KMS-11 (cell line): ENCODE data around the gene TRIM71.

Source experiments
- H2AFZ ChIP-seq: fragments of 200-600 bp; sonication (generic); 2 replicates; pipeline ENCODE4 v1.6.1; 2016; ENCODE audit warnings: antibody characterized with exemption, mixed run types, low read depth
- H3K27ac ChIP-seq: fragments of 200-600 bp; sonication (generic); 2 replicates; pipeline ENCODE4 v1.6.1; 2016; ENCODE audit warnings: mild to moderate bottlenecking, mixed run types
- H3K27me3 ChIP-seq: fragments of 200-600 bp; sonication (generic); 2 replicates; pipeline ENCODE4 v1.6.1; 2017; ENCODE audit warnings: mild to moderate bottlenecking, low read depth, mixed run types, moderate library complexity; ENCODE audit not compliant: insufficient read depth
- H3K36me3 ChIP-seq: fragments of 200-600 bp; sonication (generic); 2 replicates; pipeline ENCODE4 v1.6.1; 2017; ENCODE audit warnings: mild to moderate bottlenecking, mixed run types; ENCODE audit not compliant: insufficient read depth
- H3K4me1 ChIP-seq: fragments of 200-600 bp; sonication (generic); 2 replicates; pipeline ENCODE4 v1.6.1; 2016; ENCODE audit warnings: mild to moderate bottlenecking, low read depth, mixed run types; ENCODE audit not compliant: poor library complexity, severe bottlenecking
- H3K4me2 ChIP-seq: fragments of 200-600 bp; sonication (generic); 2 replicates; pipeline ENCODE4 v1.7.0; 2016; ENCODE audit warnings: mild to moderate bottlenecking, mixed run types
- H3K4me3 ChIP-seq: fragments of 200-600 bp; sonication (generic); IDR thresholded peaks from 2 replicates; pipeline ENCODE4 v1.6.1; 2017; ENCODE audit warnings: low read depth, low read length, mixed read lengths; ENCODE audit not compliant: insufficient read depth
- H3K79me2 ChIP-seq: fragments of 200-600 bp; sonication (generic); 2 replicates; pipeline ENCODE4 v1.6.1; 2016; ENCODE audit warnings: low read depth, mixed run types; ENCODE audit not compliant: insufficient read depth
- H3K9ac ChIP-seq: fragments of 200-600 bp; sonication (generic); 2 replicates; pipeline ENCODE4 v1.6.1; 2016; ENCODE audit warnings: mild to moderate bottlenecking, mixed run types
- H4K20me1 ChIP-seq: fragments of 200-600 bp; sonication (generic); 2 replicates; pipeline ENCODE4 v1.6.1; 2016; ENCODE audit warnings: mild to moderate bottlenecking, mixed run types; ENCODE audit not compliant: insufficient read depth
- TF ChIP-seq, protein P1 (sequence below): fragments of 200-600 bp; sonication (generic); conservative IDR thresholded peaks from 2 replicates; pipeline ENCODE4 v1.6.1; 2017; ENCODE audit warnings: low read depth, mild to moderate bottlenecking, antibody characterized with exemption, low read length, moderate library complexity, mixed read lengths

TRIM71 gene

DNA sequence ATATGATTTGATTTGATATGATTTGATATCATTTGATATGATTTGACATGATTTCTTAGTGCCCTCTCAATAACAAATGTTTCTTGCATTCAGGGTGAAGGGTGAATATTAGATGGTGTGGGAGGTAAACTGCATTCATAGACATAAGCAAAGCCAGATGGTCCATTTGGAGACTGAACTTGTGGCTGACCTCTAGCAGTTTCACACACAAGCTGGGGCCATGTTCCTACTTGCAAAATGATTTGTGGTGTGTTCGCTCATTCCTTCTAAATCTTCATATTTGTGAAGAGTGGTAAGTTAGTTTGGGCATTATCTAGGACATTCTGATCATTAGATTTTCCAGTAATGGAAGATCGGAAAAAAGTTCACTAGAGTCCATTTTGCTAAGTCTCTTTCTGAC, 93.2 kb downstream of the TRIM71 start:
- H2AFZ ChIP-seq = no peak overlapping the region

GRCh38 chr3:32912046-32912445, 94.2 kb downstream of the TRIM71 start:
- no peak overlapping the region for H3K27ac ChIP-seq
- H3K27me3 ChIP-seq = no peaks in the 10 kb centered on the region
- TF ChIP-seq, protein P1, sequence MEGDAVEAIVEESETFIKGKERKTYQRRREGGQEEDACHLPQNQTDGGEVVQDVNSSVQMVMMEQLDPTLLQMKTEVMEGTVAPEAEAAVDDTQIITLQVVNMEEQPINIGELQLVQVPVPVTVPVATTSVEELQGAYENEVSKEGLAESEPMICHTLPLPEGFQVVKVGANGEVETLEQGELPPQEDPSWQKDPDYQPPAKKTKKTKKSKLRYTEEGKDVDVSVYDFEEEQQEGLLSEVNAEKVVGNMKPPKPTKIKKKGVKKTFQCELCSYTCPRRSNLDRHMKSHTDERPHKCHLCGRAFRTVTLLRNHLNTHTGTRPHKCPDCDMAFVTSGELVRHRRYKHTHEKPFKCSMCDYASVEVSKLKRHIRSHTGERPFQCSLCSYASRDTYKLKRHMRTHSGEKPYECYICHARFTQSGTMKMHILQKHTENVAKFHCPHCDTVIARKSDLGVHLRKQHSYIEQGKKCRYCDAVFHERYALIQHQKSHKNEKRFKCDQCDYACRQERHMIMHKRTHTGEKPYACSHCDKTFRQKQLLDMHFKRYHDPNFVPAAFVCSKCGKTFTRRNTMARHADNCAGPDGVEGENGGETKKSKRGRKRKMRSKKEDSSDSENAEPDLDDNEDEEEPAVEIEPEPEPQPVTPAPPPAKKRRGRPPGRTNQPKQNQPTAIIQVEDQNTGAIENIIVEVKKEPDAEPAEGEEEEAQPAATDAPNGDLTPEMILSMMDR = no peak
- H4K20me1 ChIP-seq = no peaks in the 10 kb centered on the region
- peaks cover 11% of the 10 kb centered on the region for H3K4me1 ChIP-seq
- H3K9ac ChIP-seq = no peak overlapping the region
- no peak overlapping the region for H3K4me2 ChIP-seq
- no peaks in the 10 kb centered on the region for H3K79me2 ChIP-seq
- no peak overlapping the region for H3K4me3 ChIP-seq
- H2AFZ ChIP-seq = no peak overlapping the region
- no peaks in the 10 kb centered on the region for H3K36me3 ChIP-seq

More for the DNA sequence above, 93.2 kb downstream of the TRIM71 start:
- H3K4me3 ChIP-seq = no peak overlapping the region
- peaks cover 11% of the 10 kb centered on the region for H3K4me1 ChIP-seq
- TF ChIP-seq, protein P1 = no peak
- H3K79me2 ChIP-seq = no peaks in the 10 kb centered on the region
- H3K27me3 ChIP-seq = no peaks in the 10 kb centered on the region
- no peaks in the 10 kb centered on the region for H4K20me1 ChIP-seq
- no peak overlapping the region for H3K27ac ChIP-seq
- H3K36me3 ChIP-seq = no peaks in the 10 kb centered on the region
- peak overlapping the region; percentile 39; the same call in 1 of the 2 replicates for H3K4me2 ChIP-seq
- no peak overlapping the region for H3K9ac ChIP-seq

GRCh38 chr3:32913790-32914446, 96.1 kb downstream of the TRIM71 start:
- H3K27ac ChIP-seq = no peak overlapping the region
- no peaks in the 10 kb centered on the region for H3K27me3 ChIP-seq
- TF ChIP-seq, protein P1 = no peak
- H3K4me1 ChIP-seq = peaks cover 11% of the 10 kb centered on the region
- no peak overlapping the region for H2AFZ ChIP-seq
- no peak overlapping the region for H3K4me2 ChIP-seq
- H3K36me3 ChIP-seq = no peaks in the 10 kb centered on the region
- H3K79me2 ChIP-seq = no peaks in the 10 kb centered on the region
- H4K20me1 ChIP-seq = no peaks in the 10 kb centered on the region
- H3K9ac ChIP-seq = no peak overlapping the region
- H3K4me3 ChIP-seq = no peak overlapping the region

DNA sequence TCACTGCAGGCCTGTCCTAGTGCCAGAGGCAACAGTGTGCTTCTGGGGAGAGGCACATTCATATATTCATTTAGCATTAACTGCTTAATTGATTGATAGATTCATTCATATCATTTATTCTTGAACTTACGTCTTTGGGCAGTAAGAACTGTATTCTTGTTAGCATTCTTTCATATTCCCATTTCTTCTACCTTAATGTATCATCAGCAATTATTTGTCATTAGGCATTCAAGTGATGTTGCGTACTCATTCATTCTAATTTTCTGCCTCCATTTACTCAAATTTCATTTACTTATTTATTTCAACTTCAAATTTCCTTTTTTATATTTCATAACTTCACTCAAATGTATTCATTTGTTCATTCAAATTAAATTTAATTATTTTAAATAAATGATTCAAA, 102.1 kb downstream of the TRIM71 start:
- Histone ChIP-seq H3K9ac (no peak overlapping the region), H2AFZ (no peak overlapping the region), H3K79me2 (no peaks in the 10 kb centered on the region), H3K4me2 (no peak overlapping the region), H3K4me3 (no peak overlapping the region), H4K20me1 (no peaks in the 10 kb centered on the region), H3K36me3 (no peaks in the 10 kb centered on the region), H3K4me1 (no peaks in the 10 kb centered on the region), H3K27ac (no peak overlapping the region), H3K27me3 (no peaks in the 10 kb centered on the region)
- TF ChIP-seq, protein P1 = no peak
